Aorta (tissue), 5 donors: ENCODE measurements around the gene AKTIP. TPM values are rescaled to one million over a fixed set of nuclear protein-coding genes. Genes with fewer than 3 reads are reported as not detected.

ENCODE experiments used
- ATAC-seq: fragments of 200-7000 bp; cut with Tn5 transposase; one replicate; pipeline ENCODE4 v1.9.1; 2022; ENCODE audit warnings: moderate library complexity; ENCODE audit not compliant: low FRiP score
- DNase-seq, 2 donors: peaks; one replicate each; pipeline ENCODE4 v3.0.0-alpha.2; 2020
- H3K27ac ChIP-seq, 2 donors: one replicate each; pipeline ENCODE4 v1.5.1; 2013; ENCODE audit warnings: low read length in 2 of 2, mild to moderate bottlenecking in 2 of 2, moderate library complexity in 2 of 2, control low read depth in 1 of 2, inconsistent platforms in 1 of 2, low read depth in 1 of 2
- H3K27me3 ChIP-seq, 2 donors: one replicate each; pipeline ENCODE4 v1.6.1; 2013; ENCODE audit warnings: control low read depth in 1 of 2, low read length in 1 of 2, mild to moderate bottlenecking in 1 of 2, moderate library complexity in 1 of 2; ENCODE audit not compliant: insufficient read depth in 2 of 2, control insufficient read depth in 1 of 2
- H3K36me3 ChIP-seq, 2 donors: one replicate each; pipeline ENCODE4 v1.6.1; 2013; ENCODE audit warnings: control low read depth in 1 of 2, low read length in 1 of 2, mild to moderate bottlenecking in 1 of 2; ENCODE audit not compliant: insufficient read depth in 2 of 2, control insufficient read depth in 1 of 2
- H3K4me1 ChIP-seq, 2 donors: one replicate each; pipeline ENCODE4 v1.6.1; 2013; ENCODE audit warnings: low read length in 2 of 2, control low read depth in 1 of 2, mild to moderate bottlenecking in 1 of 2, moderate library complexity in 1 of 2; ENCODE audit not compliant: insufficient read depth in 2 of 2, control insufficient read depth in 1 of 2
- H3K4me3 ChIP-seq, 2 donors: one replicate each; pipeline ENCODE4 v1.5.1; 2013; ENCODE audit warnings: low read length in 2 of 2, control low read depth in 1 of 2, mild to moderate bottlenecking in 1 of 2
- H3K9me3 ChIP-seq: one replicate; pipeline ENCODE4 v1.6.1; 2013; ENCODE audit warnings: mild to moderate bottlenecking, low read length; ENCODE audit not compliant: control insufficient read depth
- WGBS, 2 donors: extraction: QIAGEN DNeasy Blood & Tissue Kit; methylation state at CpG; one replicate each; pipeline ENCODE4 v1.1.7; 2013; 5-methylcytosine and 5-hydroxymethylcytosine counted together
- intact Hi-C, 2 donors: fragments of 100-400 bp; cut with DNase I; formaldehyde crosslinking; loops; one replicate each; pipeline versions ENCODE4 v1.14.2 to v1.15.0; 2022
- polyA plus RNA-seq, 2 donors: library from polyadenylated mRNA; stranded (reverse); fragments of 200-250 nt; gene quantifications; one replicate each; pipeline ENCODE4 v1.2.3, GENCODE V29; 2013
- total RNA-seq, 2 donors: library from RNA; stranded (reverse); fragmentation: NEBNext Ultra II Directional; extraction: Animal tissue kit (Norgen Biotek cat#: 25700); gene quantifications; one replicate each; pipeline ENCODE4 v1.2.1, GENCODE V29; 2021
- donor health status: healthy with polysubstance abuse.
- donor health status: Bipolar disorder and iron deficiency.
- donor health status: DM: no; HTN: no; CAD: no.
- donor health status: DM: no; HTN: no; CAD: no.
- donor health status: DM: yes; HTN: yes; CAD: no.

The AKTIP gene
- total and polyA plus RNA-seq, 4 donors = 47.1 to 73.0 (median 49.8) TPM

DNA sequence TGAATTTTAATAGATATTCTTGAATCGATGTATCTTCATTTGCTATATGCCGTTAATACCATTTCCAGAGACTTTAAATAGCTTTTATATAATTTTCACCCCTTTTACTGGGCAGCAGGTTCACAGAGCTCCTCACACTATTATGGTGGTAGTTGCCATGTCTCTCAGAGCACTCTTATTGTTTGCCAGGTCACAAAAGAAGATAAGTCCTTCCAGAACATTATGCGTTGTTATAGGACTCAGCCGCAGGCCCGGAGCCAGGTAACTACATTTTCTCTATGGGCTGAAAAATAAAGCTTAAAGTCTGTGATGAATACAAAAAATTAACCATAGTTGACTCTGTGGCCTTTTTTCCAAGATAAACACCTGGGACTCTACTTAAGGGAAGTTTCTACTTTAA, 24.0 kb downstream of the AKTIP start:
- peaks cover 7 to 11% of the 10 kb centered on the region in 2 donors for H3K36me3 ChIP-seq
- no peak for DNase-seq

DNA sequence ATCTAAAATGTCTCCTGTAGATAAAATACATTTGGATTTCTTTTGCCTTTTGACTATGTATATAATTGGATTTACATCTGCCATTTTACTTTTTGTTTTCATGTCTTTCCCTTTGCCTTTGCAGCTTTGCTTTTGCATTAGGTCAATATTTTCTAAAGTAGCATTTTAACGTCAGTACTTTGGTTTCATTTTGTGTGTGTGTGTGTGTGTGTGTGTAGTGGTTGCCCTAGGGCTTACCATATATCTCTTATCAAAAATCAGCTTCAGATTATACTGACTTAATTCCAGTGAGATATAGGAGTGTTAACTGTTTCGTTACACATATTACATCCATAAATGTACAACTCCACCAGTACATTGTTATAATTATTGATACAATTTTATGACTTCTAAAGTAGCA, 26.1 kb downstream of the AKTIP start:
- intact Hi-C loops = no loop called here
- no peak overlapping the region for H3K4me3 ChIP-seq
- H3K36me3 ChIP-seq = peaks cover 2 to 3% of the 10 kb centered on the region in 2 donors
- ATAC-seq (no peak), DNase-seq (no peak)
- H3K27me3 ChIP-seq = no peaks in the 10 kb centered on the region
- H3K4me1 ChIP-seq = no peaks in the 10 kb centered on the region
- WGBS, 2 donors = 87 to 88% methylated on average over 2 of the region's 2 CpGs
- no peaks in the 10 kb centered on the region for H3K9me3 ChIP-seq
- no peak overlapping the region for H3K27ac ChIP-seq

More for the DNA sequence above, 24.0 kb downstream of the AKTIP start:
- Histone ChIP-seq H3K4me1 (no peaks in the 10 kb centered on the region), H3K9me3 (no peaks in the 10 kb centered on the region), H3K4me3 (no peak overlapping the region), H3K27ac (no peak overlapping the region), H3K27me3 (no peaks in the 10 kb centered on the region)
- ATAC-seq = no peak
- intact Hi-C loops = no loop called here
- 97 to 98% methylated on average over 5 of the region's 5 CpGs for WGBS, 2 donors

DNA sequence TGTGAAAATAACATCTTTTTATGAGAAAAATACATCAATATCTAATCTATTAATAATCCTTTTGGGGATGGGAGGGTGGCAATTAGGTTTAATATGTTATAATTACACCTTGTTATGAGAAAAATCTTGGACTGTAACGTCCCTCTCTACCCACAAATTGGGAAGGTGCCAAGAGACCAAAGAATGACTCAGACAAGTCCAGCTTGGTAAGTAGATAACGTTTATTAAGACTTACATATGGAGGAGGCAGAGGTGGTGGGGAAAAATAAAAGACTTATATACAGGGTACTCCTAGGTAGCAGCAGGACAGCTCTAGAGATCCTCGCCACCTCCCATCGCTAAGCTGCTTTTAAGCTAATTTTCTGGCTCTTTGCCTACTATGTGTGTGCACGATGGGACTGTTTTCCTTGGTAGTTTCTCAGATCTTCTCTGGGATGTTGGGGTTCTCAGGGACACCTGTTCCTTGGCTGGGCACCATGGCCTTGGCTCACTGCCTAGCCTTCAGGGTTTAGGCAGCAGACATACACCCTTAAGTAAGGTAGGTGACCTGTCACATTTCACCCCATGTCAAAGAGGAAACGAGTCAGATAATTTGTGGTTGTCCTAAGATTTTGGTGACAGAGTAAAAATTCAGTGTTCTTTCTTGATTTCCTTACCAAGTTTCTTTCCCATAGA, 37.3 kb downstream of the AKTIP start:
- Histone ChIP-seq H3K4me3 (no peak overlapping the region), H3K4me1 (no peaks in the 10 kb centered on the region), H3K36me3 (peaks cover 4 to 10% of the 10 kb centered on the region in 2 donors), H3K27ac (no peak overlapping the region), H3K27me3 (no peaks in the 10 kb centered on the region), H3K9me3 (no peaks in the 10 kb centered on the region)
- WGBS, 2 donors = 55 to 57% methylated on average over 6 of the region's 6 CpGs
- ATAC-seq = no peak
- DNase-seq = no peak
- intact Hi-C loops = no loop called here

DNA sequence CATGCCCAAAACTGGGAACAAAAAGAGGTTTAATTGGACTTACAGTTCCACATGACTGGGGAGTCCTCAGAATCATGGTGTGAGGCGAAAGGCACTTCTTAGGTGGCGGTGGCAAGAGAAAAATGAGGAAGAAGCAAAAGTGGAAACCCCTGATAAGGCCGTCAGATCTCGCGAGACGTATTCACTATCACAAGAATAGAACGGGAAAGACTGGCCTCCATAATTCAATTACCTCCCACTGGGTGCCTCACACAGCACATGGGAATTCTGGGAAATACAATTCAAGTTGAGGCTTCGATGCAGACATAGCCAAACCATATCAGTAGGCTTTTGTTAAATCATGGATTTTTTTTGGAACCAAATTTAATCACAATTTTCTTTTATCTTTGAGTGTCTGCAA, 44.4 kb downstream of the AKTIP start:
- DNase-seq (no peak), ATAC-seq (no peak)
- Histone ChIP-seq H3K27ac (no peak overlapping the region), H3K27me3 (no peaks in the 10 kb centered on the region), H3K4me1 (no peaks in the 10 kb centered on the region), H3K36me3 (peaks cover 8 to 11% of the 10 kb centered on the region in 2 donors), H3K9me3 (no peaks in the 10 kb centered on the region), H3K4me3 (no peak overlapping the region)
- intact Hi-C loops = no loop called here
- 82 to 90% methylated on average over 8 of the region's 8 CpGs for WGBS, 2 donors

DNA sequence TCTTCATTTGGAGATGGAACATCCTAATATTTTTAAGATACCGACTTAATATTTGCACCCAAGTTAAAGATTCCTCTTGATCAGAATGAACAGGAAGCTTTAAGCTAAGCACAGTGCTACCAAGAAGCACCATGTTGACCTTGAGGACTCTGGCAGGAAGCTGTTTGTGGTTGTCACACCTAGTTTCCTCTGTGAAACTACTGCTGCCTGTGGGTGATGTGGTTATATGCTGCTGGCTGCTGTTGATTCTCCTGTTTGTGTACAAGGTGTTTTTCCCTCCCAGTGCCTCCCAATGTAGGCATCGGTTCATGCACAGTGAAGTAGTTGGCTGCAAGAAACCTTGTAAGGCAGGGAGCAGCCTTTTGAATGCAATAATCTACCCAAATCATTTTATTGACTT, 45.3 kb downstream of the AKTIP start:
- Histone ChIP-seq H3K9me3 (no peaks in the 10 kb centered on the region), H3K27me3 (no peaks in the 10 kb centered on the region), H3K4me1 (no peaks in the 10 kb centered on the region), H3K4me3 (no peak overlapping the region), H3K36me3 (peaks cover 7 to 8% of the 10 kb centered on the region in 2 donors), H3K27ac (no peak overlapping the region)
- DNase-seq = no peak
- 96 to 97% methylated on average over 2 of the region's 2 CpGs for WGBS, 2 donors
- ATAC-seq = no peak
- intact Hi-C loops = no loop called here

DNA sequence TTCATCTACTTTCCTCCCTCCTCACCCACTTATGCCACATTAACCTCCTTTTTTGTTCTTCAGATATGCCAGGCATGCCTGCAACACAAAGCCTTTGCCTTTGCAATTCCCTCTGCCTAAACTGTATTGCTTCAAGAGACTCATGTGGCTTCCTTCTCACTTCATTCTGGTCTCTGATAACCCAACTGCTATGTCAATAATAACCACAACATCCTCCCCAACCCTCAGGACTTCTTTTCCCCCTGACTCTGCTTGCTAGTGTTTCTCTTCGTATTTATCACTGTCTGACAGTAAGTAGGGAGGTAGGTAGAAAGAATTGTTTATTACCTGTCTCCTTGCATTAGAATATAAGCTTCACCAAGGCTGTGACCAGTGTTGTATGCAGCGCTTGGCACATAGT, 46.4 kb downstream of the AKTIP start:
- no peak for DNase-seq
- no peak overlapping the region for H3K27ac ChIP-seq
- 95 to 98% methylated on average over 2 of the region's 2 CpGs for whole genome bisulfite sequencing, 2 donors
- intact Hi-C loops = no loop called here
- H3K4me1 ChIP-seq = no peaks in the 10 kb centered on the region
- ATAC-seq = no peak
- H3K27me3 ChIP-seq = no peaks in the 10 kb centered on the region
- H3K4me3 ChIP-seq = no peak overlapping the region
- no peaks in the 10 kb centered on the region for H3K9me3 ChIP-seq
- H3K36me3 ChIP-seq = peaks cover 8% of the 10 kb centered on the region in 2 donors

DNA sequence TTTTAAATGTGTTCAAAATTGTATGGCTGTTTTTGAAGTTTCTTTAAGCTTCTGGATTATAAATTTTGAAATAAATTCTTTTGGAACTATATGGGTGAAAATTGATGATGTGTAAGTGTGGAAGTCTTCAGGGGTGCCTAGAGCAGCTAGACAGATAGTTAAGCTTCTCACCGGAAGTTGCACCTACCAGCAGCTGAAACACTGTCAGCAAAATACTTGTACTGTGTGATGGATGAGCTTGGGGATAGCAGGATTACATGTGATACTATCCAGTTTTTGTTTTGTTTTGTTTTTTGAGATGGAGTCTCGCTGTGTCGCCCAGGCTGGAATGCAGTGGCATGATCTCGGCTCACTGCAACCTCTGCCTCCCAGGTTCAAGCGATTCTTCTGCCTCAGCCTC, 49.1 kb downstream of the AKTIP start:
- no peaks in the 10 kb centered on the region for H3K9me3 ChIP-seq
- no peaks in the 10 kb centered on the region for H3K27me3 ChIP-seq
- intact Hi-C loops = no loop called here
- no peak overlapping the region for H3K4me3 ChIP-seq
- DNase-seq = no peak
- H3K27ac ChIP-seq = no peak overlapping the region
- ATAC-seq = no peak
- H3K4me1 ChIP-seq = no peaks in the 10 kb centered on the region
- WGBS, 2 donors = 92 to 95% methylated on average over 5 of the region's 5 CpGs
- peaks cover 8 to 10% of the 10 kb centered on the region in 2 donors for H3K36me3 ChIP-seq

DNA sequence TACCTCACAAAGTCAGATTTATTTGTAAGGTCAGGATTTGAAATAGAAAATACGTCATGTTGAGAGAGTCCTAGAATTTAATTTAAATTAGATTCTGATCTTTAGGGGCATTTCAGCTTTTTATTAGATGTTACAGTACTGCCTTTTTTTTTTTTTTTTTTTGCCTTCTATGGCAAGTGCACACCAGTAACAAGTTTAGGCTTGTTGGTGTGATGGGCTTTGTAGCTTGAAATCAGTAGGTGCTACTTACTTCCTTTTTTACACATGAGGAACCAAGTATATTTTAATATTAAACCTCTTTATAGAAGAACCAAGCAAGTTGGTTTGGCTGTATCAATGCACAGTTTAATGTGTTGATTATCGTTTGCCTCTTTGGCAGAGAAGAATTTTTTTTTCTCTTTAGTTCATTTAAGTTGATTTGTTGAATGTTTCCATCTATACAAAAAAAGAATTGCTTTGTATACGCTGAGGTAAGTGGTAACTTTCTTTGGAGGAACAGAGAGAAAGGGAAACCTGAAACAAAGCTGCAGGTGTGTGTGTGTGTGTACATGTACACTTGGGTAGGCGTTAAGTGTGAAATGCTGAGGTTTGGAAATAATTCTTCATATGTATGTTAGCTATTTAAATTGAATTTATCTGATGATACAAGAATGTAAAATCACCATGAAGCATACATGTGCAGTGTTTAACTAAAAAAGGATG, 53.0 kb downstream of the AKTIP start:
- Histone ChIP-seq H3K27me3 (no peaks in the 10 kb centered on the region), H3K36me3 (peaks cover 0 to 7% of the 10 kb centered on the region in 2 donors), H3K27ac (no peak overlapping the region), H3K4me3 (no peak overlapping the region), H3K4me1 (no peaks in the 10 kb centered on the region), H3K9me3 (no peaks in the 10 kb centered on the region)
- ATAC-seq = no peak
- WGBS, 2 donors = 90 to 92% methylated on average over 4 of the region's 4 CpGs
- intact Hi-C loops = no loop called here
- no peak for DNase-seq

DNA sequence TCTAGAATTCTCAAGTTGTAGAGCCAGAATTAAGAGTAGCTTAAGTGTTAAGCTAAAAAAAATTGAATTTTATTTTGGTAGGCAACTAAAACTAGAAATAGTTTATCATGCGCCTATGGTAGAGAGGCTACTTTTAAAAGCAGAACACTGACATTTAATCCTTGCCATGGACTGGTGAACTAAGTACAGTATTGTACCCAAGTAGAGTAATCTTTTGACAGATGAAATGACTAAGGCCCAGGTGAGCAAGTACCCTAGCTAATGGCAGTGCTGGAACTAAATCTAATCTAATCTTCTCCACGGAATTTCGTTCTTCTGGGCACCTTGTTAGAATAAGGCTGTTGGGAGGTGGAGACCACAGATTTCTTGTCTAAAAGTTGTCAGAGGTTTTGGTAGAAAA, 56.9 kb downstream of the AKTIP start:
- no peak for DNase-seq
- H3K4me1 ChIP-seq = no peaks in the 10 kb centered on the region
- H3K9me3 ChIP-seq = no peaks in the 10 kb centered on the region
- no peak overlapping the region for H3K27ac ChIP-seq
- ATAC-seq = no peak
- H3K4me3 ChIP-seq = no peak overlapping the region
- H3K36me3 ChIP-seq = peaks cover 2 to 4% of the 10 kb centered on the region in 2 donors
- no peaks in the 10 kb centered on the region for H3K27me3 ChIP-seq
- intact Hi-C loops = no loop called here
- 66 to 82% methylated on average over 3 of the region's 3 CpGs for WGBS, 2 donors
